K562 (cell line): Measurements from ENCODE around the gene C1QTNF5. TPM values are rescaled to one million over a fixed set of nuclear protein-coding genes. Genes with fewer than 3 reads are reported as not detected.
A peak's percentile ranks its signal among the peaks of the same experiment; 100 is the strongest.

ENCODE experiments used
- BRF2 ChIP-seq: IDR thresholded peaks from 3 replicates; pipeline ENCODE4 v1.6.1; 2011; ENCODE audit warnings: borderline replicate concordance, mild to moderate bottlenecking; ENCODE audit not compliant: insufficient read length, insufficient read depth
- DACH1 ChIP-seq: fragments of 450-650 bp; IDR thresholded peaks from 2 replicates; pipeline ENCODE4 v1.6.1; 2018; ENCODE audit not compliant: partially characterized antibody
- FOXJ2 ChIP-seq: fragments of 200-800 bp; sonication (Bioruptor generic); IDR thresholded peaks from 2 replicates; pipeline ENCODE4 v1.6.1; 2016; ENCODE audit warnings: missing genetic modification characterization, missing compliant biosample characterization
- L3MBTL2 ChIP-seq: fragments of 450-650 bp; IDR thresholded peaks from 2 replicates; pipeline ENCODE4 v1.6.1; 2016; ENCODE audit warnings: mild to moderate bottlenecking, moderate library complexity
- NFE2 ChIP-seq: IDR thresholded peaks from 2 replicates; pipeline ENCODE4 v1.6.1; 2014; ENCODE audit warnings: antibody characterized with exemption, low read depth
- NKRF ChIP-seq: fragments of 450-650 bp; IDR thresholded peaks from 2 replicates; pipeline ENCODE4 v1.6.1; 2016; ENCODE audit warnings: borderline replicate concordance
- ZNF592 ChIP-seq: fragments of 450-650 bp; IDR thresholded peaks from 2 replicates; pipeline ENCODE4 v1.6.1; 2017; ENCODE audit warnings: antibody characterized with exemption, mild to moderate bottlenecking
- ZSCAN29 ChIP-seq: fragments of 450-650 bp; IDR thresholded peaks from 2 replicates; pipeline ENCODE4 v1.6.1; 2017
- polyA plus RNA-seq, 8 experiments: library from polyadenylated mRNA; depleted of rRNA in 4 of 8; stranded (reverse) in 5 of 8; unstranded in 3 of 8; fragments of >200 nt; fragmentation: Nextera tagmentation in 2 of 8; fragmentation: Illumina TruSeq in 1 of 8; extraction: Ambion mirVana in 2 of 8; extraction: Trizol in 1 of 8; gene quantifications; 2 replicates each; pipeline versions ENCODE4 v1.2.1 to v1.2.3, GENCODE V29; 2011 to 2014; ENCODE audit warnings: inconsistent platforms in 1 of 8, missing spikeins in 1 of 8
- total RNA-seq, 7 experiments: library from RNA; depleted of rRNA in 6 of 7; stranded (reverse); fragments of >200 nt in 6 of 7; fragmentation: Illumina TruSeq in 2 of 7; extraction: Trizol in 2 of 7; gene quantifications; 2 replicates each; pipeline versions ENCODE4 v1.2.1 to v1.2.3, GENCODE V29; 2011 to 2021; ENCODE audit warnings: low replicate concordance in 1 of 7

C1QTNF5 gene
- total and polyA plus RNA-seq, 9 of the 15 experiments (the other 6 are each of a cell fraction or from before 2014, with no cell fraction given) = 0.07 to 0.76 (median 0.24) TPM; not detected in 1

- TF ChIP-seq NFE2 (peak; percentile 93), ZSCAN29 (no peak), ZNF592 (peak; percentile 34; the same call in 1 of the 2 replicates), FOXJ2 (tag) (no peak), DACH1 (peak; percentile 97), BRF2 (no peak), NKRF (peak; percentile 54; the same call in 1 of the 2 replicates), L3MBTL2 (0 out of 2 replicates have a peak, but pooled peaks have one; percentile 24)
Measured at GRCh38 chr11:119368121-119369034, 27.7 kb upstream of the C1QTNF5 start (continued).
